LNCaP clone FGC (cell line): ENCODE data around the gene MYRIP.

ENCODE experiments used
- DNase-seq: peaks from one replicate; pipeline ENCODE4 v3.0.0-alpha.2; 2011; ENCODE audit warnings: low read depth
- H3K4me3 ChIP-seq: 2 replicates; pipeline ENCODE4 v1.5.1; 2011; ENCODE audit warnings: mild to moderate bottlenecking, low read depth, low read length, control low read depth
- TF ChIP-seq, protein P1 (sequence below): IDR thresholded peaks from 2 replicates; pipeline ENCODE4 v1.5.1; 2012; ENCODE audit warnings: mild to moderate bottlenecking; ENCODE audit not compliant: control insufficient read depth, insufficient read depth; ENCODE audit errors: extremely low read depth

Gene MYRIP

DNA sequence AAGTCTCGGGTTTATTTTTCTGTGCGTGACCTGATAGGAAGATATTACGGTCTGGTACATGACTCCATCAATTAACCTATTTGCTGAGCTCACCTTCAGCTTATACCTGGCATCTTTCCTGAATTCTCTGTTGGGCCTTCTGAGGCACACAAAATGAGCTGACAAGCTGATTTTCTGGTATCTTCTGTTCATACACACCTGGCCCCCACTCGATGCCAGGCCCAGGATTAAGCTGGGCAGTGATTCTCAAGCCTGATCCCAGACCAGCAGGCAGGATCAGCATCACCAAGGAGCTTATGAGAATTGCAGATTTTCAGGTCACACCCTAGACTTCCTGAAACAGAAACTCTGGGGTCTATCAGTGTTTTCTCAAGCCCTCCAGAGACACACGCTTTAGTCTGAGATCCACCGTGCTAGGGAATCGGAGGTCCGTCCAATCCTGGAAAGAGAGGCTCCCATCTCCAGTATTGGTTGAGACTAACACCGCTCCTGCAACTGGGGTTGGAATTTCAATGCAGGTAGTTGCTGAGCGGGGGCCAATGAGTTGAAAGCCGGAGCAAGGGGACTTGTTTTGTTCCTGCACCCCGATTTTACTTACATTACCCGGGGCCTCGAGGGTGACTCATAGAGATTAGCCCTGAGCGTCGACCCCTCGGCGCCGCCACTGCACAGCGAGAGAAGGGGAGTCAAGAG lies 499.5 kb downstream of the MYRIP start:
- no peak for DNase-seq
- TF ChIP-seq, protein P1, sequence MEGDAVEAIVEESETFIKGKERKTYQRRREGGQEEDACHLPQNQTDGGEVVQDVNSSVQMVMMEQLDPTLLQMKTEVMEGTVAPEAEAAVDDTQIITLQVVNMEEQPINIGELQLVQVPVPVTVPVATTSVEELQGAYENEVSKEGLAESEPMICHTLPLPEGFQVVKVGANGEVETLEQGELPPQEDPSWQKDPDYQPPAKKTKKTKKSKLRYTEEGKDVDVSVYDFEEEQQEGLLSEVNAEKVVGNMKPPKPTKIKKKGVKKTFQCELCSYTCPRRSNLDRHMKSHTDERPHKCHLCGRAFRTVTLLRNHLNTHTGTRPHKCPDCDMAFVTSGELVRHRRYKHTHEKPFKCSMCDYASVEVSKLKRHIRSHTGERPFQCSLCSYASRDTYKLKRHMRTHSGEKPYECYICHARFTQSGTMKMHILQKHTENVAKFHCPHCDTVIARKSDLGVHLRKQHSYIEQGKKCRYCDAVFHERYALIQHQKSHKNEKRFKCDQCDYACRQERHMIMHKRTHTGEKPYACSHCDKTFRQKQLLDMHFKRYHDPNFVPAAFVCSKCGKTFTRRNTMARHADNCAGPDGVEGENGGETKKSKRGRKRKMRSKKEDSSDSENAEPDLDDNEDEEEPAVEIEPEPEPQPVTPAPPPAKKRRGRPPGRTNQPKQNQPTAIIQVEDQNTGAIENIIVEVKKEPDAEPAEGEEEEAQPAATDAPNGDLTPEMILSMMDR: no peak
- peak overlapping the region; percentile 86 for H3K4me3 ChIP-seq

DNA sequence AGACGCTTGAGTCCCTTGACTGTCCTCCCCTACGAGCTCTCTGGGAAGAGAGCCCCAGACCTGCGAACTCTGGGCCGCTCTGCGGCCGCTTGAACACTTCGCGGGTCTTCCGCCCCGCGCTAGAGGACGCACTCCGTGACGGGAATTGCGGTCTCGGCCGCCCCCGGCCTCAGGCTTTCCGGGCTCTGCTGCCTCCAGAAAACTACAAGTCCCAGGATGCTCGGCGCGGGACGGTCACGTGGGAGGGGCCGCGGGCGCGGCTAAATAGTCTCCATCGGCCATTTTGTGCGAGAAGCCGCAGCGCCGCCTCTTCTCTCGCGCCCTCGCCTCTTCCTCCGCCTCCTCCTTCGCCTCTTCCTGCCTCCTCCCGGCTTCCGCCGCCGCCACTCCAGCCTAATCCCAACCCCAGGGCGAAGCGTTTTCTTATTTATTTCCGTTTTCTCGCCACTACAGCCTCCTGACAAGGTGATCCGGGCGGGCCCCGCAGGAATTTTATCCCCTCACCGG lies 500.1 kb downstream of the MYRIP start, which contains the start of gene EIF1B:
EIF1B (plus strand) TSS at position 290 of the 507 bp plus-strand sequence. CDS start 235 bp downstream, outside the sequence.
- TF ChIP-seq, protein P1: peak; percentile 68
- peak; percentile 89 for DNase-seq

More for the DNA sequence above, 500.1 kb downstream of the MYRIP start, which contains the start of gene EIF1B:
- peak within 1 kb of the TSS; percentile 86 for H3K4me3 ChIP-seq
